GM23248 (cell line): Measurements from ENCODE around the gene PVRIG.

Experiments used
- EZH2 ChIP-seq: fragments of 200-600 bp; sonication (generic); IDR thresholded peaks from 2 replicates; pipeline ENCODE4 v1.6.1; 2018; ENCODE audit warnings: antibody characterized with exemption, mild to moderate bottlenecking; ENCODE audit not compliant: insufficient read depth, poor library complexity, severe bottlenecking
- EZH2phosphoT487 ChIP-seq: fragments of 200-600 bp; sonication (generic); IDR thresholded peaks from 2 replicates; pipeline ENCODE4 v1.6.1; 2018; ENCODE audit warnings: antibody characterized with exemption, moderate library complexity, mild to moderate bottlenecking, low read depth; ENCODE audit not compliant: insufficient read depth

- no peak for TF ChIP-seq EZH2phosphoT487
- no peak for TF ChIP-seq EZH2
Observed at GRCh38 chr7:100266576-100267354, 47.0 kb downstream of the PVRIG start.
